Peyer's patch (tissue), 4 donors: ENCODE results near the gene TSSK6.

Source experiments
- CTCF ChIP-seq, 6 experiments: fragments of 450-650 bp in 4 of 6; fragments of 200-600 bp in 2 of 6; sonication (generic) in 1 of 6; IDR thresholded peaks; one replicate each; pipeline ENCODE4 v1.5.1; 2017 to 2019; ENCODE audit warnings: antibody characterized with exemption in 6 of 6, mild to moderate bottlenecking in 3 of 6, moderate library complexity in 1 of 6
- POLR2A ChIP-seq, 2 donors: fragments of 450-650 bp; IDR thresholded peaks; one replicate each; pipeline ENCODE4 v1.5.1; 2017; ENCODE audit warnings: antibody characterized with exemption in 2 of 2, mild to moderate bottlenecking in 2 of 2, moderate library complexity in 2 of 2

GRCh38 chr19:19530423-19530804 is 15.1 kb upstream of the TSSK6 start:
- TF ChIP-seq CTCF (IDR thresholded peaks at IDR 0.05) (no peak), POLR2A (IDR thresholded peaks at IDR 0.05) (no peak)
